RPMI7951 (cell line): ENCODE results near the gene IST1. TPM values are rescaled to one million over a fixed set of nuclear protein-coding genes. Genes with fewer than 3 reads are reported as not detected.
"Not testable (repeated sequence)": the region's sequence is repeated elsewhere in the genome, so short reads cannot be mapped to it uniquely, and the experiment has no call there.

Experiments used
- DNase-seq: peaks from one replicate; pipeline ENCODE4 v3.0.0-alpha.2; 2012; ENCODE audit warnings: low read depth
- total RNA-seq: library from RNA; depleted of rRNA; stranded (reverse); fragments of >200 nt; shearing (Covaris generic); gene quantifications from 2 replicates; pipeline ENCODE4 v1.2.3, GENCODE V29; 2014

The IST1 gene
- total RNA-seq, 1 experiment from 2014 or later: 186 TPM

- DNase-seq: peak; percentile 70
Observed at GRCh38 chr16:71882505-71883167, 12.7 kb upstream of the IST1 start.

- peak; percentile 12 for DNase-seq
Observed at GRCh38 chr16:71883168-71883848, 12.0 kb upstream of the IST1 start.

GRCh38 chr16:71883849-71884638 lies 11.3 kb upstream of the IST1 start, which contains the start of gene ZNF821:
Gene ZNF821 (minus strand): TSS chr16:71884182. CDS start chr16:71879946, 4,236 bp downstream.
- peak; percentile 67 for DNase-seq

- DNase-seq: no peak
Observed at GRCh38 chr16:71885261-71885650, 10.1 kb upstream of the IST1 start.

GRCh38 chr16:71889147-71889546 lies 6.2 kb upstream of the IST1 start:
- DNase-seq: no peak

- DNase-seq: no peak
Observed at GRCh38 chr16:71893888-71894228, 1.5 kb upstream of the IST1 start.

GRCh38 chr16:71894229-71894920 lies 956 bp upstream of the IST1 start:
- DNase-seq: peak; percentile 71

- DNase-seq: peak; percentile 42
Observed at GRCh38 chr16:71895679-71896365, 491 bp downstream of the IST1 start.

- no peak for DNase-seq
Observed at GRCh38 chr16:71896764-71897368, 1.5 kb downstream of the IST1 start.

- no peak for DNase-seq
Observed at GRCh38 chr16:71899171-71899570, 3.8 kb downstream of the IST1 start.

- no peak for DNase-seq
Observed at GRCh38 chr16:71902656-71903365, 7.5 kb downstream of the IST1 start.

GRCh38 chr16:71903608-71904007 lies 8.3 kb downstream of the IST1 start:
- DNase-seq: no peak

- DNase-seq: no peak
Observed at GRCh38 chr16:71904239-71904638, 8.9 kb downstream of the IST1 start.

GRCh38 chr16:71905765-71906164 lies 10.4 kb downstream of the IST1 start:
- not testable (repeated sequence) for DNase-seq

GRCh38 chr16:71911121-71911520 lies 15.8 kb downstream of the IST1 start:
- DNase-seq: no peak

- DNase-seq: no peak
Observed at GRCh38 chr16:71912534-71913275, 17.4 kb downstream of the IST1 start.

GRCh38 chr16:71914802-71915201 lies 19.5 kb downstream of the IST1 start:
- no peak for DNase-seq

- no peak for DNase-seq
Observed at GRCh38 chr16:71915350-71915749, 20.0 kb downstream of the IST1 start.

GRCh38 chr16:71916397-71916920 lies 21.1 kb downstream of the IST1 start:
- DNase-seq: no peak
